HG02884 (cell line): ENCODE data around the gene OSBPL5.

Source experiments
- ATAC-seq: cut with Tn5 transposase; IDR thresholded peaks from one replicate; pipeline ENCODE4 v1.9.1; 2021; ENCODE audit warnings: mild to moderate bottlenecking, moderate library complexity; ENCODE audit not compliant: unreplicated experiment

OSBPL5 gene

DNA sequence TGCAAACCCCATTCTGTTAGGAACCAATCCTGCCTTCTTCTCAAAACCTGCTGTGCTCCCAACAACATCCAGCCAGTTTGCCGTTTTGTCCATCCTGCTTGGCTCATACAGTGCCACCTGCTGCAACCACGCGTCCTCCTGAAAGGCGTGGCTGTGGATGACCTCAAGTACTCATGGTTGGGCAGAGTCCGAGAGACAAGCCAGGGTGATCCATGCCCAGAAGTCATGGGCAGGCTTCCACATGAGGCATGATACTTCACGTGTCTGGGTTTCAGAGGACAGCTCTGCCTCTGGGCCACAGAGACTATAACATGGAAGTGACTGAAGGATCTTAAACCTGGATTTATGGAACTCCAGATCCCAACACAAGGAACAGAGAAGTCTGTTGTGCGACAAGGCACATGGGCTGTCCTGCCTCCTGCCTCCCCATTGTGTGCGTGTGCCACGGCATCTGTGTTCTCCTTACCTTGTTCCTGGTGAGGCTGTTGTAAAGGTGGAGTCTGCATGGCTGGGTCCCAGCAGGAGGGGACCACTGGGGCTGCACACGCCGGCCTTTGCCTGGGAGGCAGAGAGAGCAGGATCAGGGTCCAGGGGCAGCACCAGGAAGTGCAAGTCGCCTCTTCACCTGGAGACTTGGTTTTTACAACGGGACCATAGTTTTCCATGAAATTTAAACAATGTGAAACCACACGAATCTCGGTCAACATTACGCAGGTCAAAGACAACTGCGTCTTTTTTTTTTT, 123.2 kb downstream of the OSBPL5 start:
- no peak for ATAC-seq

DNA sequence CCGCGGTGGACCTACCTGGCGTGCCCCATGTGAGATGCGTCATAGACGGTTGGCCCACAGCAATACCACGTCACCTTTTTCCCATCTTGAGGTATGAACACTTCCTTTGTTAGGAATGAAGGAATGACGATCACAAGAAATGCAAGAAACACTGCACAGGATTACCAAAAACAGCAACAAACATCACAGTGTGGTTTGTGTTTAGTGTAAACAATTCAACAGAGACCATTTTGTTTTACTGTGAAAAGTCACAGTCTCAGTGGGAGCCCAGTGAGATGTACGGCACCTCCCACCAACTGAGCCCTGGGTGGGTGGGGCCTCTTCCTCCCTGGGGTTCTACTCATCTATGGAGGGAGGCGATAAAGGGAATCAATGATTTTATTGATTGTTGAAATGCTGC, 124.2 kb downstream of the OSBPL5 start:
- ATAC-seq: no peak

GRCh38 chr11:3037945-3038271, 127.2 kb downstream of the OSBPL5 start:
- ATAC-seq: no peak
